Inflammatory macrophage treated with lipopolysaccharide for 4 hours (primary cell): ENCODE measurements around the gene NOTCH3.

Source experiments
- DNase-seq: peaks from one replicate; pipeline ENCODE4 v3.0.0-alpha.2; 2020

NOTCH3 gene

DNA sequence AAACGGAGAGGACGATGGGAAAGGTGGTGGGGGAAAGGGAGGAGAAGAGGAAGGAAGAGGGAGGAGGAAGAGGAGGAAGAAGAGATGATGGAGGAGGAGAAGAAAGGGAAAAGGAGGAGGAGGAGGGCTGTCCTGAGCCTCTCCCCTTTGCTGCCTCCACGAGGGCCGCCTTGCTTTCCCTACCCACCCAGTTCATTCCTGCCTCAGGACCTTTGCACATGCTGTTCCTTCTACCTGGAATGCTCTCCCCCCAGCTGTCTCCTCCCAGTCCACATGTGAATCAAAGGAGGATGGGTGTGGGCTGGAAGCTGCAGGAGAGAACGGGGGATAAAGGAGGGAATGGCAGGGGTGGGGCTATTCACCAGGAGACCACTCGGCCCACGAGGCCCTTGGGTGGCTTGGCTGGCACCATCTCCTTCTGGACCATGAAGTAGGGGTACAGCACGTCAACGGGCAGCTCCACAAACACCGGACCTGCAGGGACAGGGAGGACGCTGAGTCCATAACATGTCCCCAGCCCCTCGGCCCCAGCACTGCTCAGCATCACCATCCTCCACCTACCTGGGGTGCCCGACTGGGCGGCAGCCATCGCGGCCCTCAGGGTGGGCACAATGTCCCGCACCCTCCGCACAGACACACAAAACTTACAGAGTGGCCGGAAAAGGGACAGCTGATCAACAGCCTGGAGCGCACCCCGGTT lies 78.3 kb downstream of the NOTCH3 start:
- no peak for DNase-seq

DNA sequence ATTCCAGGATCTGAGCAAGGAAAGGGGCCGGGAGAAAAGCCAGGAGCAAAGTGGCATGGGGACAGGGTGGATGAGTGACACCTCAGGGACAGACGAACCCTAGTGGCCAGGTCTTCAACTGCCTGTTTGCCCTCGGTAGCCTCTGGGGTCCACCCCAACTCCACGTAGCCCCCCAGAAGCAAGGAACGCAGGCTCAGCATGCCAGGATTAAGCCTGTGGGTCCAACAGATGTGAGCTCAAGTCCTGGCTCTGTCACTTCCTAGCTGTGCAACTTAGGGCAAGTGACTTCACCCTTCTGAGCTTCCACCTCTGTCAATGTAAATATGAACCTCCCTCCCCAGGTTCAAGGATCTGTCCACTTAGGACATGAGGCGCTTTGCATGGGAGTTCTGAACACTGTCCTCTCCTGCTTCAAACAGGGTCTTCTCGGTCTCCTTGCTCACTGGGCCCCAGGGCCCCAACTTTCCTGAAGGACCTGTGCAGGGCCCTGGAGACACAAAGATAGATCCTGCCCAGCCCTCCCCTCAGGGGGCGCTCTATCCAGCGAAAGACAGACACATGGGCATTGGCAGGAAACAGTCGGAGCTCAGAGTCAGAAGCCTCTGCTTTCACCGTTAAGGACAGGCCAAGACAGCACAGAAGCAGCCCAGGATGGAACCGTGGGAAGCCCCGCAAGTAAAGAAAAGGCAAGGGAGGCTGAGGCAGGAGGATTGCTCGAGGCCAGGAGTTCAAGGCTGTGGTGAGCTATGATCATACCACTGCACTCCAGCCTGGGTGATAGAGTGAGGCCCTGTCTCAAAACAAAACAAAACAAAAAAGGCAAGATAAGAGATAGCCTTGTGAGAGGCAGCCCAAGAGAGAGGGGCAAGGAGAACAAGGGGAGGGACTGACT lies 80.4 kb downstream of the NOTCH3 start:
- no peak for DNase-seq

DNA sequence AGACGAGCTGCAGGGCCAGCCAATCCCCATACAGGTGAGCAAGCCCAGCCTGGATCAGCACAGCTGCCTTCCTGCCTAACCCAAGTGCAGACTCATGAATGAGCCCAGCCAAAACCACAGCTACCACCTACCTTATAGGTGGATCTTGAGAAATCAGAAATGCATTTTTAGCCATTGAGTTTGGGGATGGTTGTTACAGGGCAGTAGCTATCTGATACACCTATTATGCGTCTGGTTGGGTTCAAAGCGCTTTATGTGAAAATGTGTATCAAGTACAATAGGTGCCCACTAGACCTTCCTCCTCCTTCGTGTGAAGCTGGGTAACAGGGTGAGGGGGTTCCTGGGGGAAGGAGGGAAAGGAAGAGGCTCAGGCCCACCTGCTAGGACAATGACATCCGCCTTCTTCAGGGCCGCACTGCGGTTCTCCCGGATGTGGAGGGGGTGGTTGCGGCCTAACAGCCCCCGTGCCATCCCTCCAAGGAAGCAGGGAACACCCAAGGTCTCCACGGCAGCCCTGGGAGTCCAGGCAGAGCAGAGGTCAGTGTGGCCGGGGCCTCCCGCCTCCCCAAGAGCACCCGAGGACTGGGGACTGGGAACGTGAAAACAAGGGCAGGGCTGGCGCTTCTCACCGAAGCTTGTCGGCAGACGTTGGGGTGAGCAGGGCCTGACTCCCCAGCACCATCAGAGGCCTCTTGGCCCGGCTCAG lies 81.9 kb downstream of the NOTCH3 start:
- no peak for DNase-seq

DNA sequence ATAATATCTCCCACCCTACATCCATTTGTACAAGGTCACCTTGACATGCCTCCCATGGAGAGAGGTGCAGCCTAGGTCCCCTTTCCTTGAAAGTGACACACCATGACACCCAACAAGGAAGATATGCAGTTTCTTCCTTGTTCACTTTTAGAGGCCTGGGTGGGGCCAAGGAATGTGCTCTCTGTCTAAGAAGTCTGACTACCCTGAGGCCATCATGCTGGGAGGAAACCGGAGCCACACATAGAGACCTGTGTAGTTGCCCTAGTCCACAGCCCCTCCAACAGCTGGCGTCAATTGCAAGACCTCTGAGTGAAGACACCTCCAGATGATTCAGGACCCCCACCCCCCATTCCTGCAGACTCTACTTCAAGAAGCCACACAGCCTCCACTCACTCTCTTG lies 82.5 kb downstream of the NOTCH3 start:
- DNase-seq: no peak

DNA sequence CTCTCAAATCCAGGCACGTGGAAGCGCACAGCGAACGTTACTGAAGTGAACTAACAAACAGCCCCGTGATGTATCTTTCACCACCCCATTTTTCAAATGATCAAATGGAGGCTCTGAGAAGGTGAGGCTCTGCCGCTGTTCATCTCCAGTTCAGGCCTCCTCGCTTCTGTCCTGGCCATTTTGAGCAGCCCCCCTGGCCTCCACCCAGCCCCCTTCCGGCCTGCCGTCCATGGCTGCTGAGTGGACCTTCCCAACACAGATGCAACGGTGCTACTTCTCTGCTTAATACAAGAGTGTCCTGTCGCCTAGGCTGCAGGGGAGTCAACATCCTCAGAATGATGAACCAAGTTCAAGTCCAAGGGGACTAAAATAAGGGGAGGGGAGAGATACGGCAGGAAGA lies 83.9 kb downstream of the NOTCH3 start:
- DNase-seq: no peak

DNA sequence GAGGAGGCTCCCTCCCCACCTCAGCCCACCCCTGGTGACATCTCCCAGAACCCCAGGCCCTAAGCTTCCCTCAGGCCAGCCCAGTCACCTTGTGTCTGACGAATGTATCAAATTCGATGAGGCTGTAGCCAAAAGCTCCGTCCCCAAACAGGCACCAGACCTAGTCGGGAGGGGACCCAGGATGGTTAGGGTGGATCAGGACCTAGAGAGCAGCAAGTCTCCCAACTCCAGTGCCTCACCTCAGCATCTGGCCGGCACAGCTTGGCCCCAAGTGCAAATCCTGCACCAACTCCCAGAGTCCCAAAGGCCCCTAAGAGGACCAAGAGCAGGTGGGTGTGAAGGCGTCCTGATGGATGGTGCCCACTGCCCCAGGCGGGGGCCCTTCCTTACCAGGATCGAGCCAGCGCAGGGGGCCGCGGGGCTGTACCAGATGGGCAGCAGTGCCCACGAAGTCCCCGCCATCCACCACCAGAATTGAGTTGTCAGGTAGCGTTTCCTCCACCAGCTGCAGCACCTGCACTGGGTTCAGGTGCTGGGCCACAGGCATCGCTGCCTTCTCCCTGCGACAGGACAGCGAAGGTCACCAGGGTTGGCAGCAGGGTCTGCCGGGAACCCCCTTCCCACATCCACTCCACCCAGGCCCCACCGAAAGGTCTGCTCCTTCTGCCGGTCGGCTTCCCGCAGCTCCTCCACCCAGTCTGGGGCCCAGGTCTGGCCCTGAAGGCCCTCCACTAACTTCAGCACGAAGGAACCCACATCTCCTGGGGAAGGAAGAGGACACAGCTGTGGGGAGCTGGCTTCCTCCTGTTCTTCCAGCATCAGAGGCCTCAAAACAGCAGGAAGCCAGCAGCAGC lies 84.8 kb downstream of the NOTCH3 start:
- DNase-seq: no peak

DNA sequence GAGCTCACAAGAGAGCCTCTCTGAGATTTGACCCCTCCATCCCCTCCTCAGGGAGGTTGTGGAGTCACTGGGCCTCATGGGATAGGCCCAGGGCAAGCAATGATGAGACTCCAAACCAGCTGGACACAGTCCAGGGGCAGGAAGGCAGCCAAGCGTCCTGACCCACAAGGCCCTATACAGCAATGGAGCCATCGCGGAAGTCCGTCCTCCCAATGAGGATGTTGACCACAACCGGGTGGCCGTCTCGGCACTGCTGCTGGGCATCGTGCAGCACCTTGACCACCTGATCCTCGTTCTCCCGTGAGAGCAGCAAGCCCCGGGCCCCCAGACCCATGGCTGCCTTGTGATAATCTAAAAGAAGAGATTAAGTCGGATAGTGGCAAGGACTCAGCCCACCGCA lies 85.7 kb downstream of the NOTCH3 start:
- no peak for DNase-seq

DNA sequence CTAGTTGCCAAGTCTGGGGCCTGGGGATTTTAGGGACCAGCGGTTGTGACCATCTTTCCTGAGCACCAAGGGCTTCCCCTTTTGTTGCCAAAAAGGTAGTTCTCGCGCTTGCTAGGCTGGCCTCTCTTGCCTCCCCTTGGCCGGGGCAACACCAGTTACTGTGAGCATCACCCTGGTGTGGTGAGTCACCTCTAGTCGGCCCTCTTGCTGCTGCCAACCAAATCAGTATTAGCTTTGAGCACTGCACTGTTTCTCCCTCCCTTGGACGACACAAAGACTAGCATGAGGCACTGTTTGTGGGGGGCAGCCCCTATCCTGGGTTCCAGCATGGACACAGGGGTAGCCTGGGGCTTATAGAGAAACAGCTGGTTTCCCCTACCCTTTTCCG lies 86.6 kb downstream of the NOTCH3 start:
- no peak for DNase-seq

DNA sequence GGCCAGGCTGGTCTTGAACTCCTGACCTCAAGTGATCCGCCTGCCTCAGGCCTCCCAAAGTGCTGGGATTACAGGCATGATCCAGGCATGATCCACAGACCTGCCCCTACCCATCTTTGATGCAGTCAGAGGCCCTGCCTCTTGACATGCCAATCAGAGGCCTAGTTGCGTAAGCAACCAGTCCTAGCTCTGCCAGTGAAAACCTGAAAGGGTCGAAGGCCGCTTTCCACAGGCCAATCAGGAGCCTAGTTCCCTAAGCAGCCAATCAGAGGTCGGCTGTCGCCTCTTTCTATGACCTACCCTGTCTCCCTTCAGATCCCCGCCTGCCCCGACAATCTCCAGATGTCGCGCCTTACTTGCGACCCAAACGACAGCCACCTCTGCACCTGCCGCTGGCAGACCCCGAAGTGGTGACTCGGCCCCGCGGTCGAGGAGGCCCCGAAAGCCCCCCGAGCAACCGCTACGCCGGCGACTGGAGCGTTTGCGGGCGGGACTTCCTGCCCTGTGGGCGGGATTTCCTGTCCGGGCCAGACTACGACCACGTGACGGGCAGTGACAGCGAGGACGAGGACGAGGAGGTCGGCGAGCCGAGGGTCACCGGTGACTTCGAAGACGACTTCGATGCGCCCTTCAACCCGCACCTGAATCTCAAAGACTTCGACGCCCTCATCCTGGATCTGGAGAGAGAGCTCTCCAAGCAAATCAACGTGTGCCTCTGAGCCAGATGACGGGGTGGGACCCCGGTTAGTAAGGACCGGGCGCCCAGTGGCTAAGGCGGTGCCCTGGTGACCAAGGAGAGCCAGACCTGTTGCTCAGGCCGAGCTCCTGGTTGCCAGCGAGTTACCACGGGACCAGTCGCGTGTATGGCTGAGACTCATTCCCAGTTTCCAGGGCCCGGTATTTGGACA lies 87.3 kb downstream of the NOTCH3 start:
- DNase-seq: no peak

DNA sequence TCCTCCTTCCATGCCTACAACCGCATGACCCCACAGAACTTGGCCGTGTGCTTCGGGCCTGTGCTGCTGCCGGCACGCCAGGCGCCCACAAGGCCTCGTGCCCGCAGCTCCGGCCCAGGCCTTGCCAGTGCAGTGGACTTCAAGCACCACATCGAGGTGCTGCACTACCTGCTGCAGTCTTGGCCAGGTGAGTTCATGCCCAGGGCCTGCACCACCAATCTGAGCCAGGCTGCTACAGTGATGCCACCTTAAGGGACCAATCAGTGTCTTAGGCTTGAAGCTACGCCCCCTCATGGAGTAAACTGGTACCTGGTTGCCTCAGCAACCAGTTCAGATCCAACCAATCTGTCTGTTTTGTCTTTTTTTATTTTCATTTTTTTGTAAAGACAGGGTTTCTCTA lies 88.4 kb downstream of the NOTCH3 start:
- no peak for DNase-seq

DNA sequence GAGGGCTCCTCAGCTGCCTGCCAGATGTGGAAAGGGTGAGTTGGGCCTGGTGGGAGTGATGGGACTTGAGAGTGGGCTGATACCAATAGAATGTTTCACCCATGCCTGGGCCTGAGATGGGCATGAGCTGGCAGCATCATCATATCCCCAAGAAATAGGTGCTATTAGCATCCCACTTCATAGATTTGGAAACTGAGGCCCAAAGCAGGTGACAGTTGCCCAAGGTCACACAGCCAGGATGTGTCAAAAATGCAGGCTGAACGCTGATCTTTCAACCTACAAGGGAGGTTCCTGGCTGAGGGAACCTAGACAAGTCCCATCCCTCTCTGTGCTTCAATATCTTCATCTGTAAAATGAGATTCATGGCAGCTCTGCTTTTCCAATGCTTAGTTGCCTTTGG lies 89.0 kb downstream of the NOTCH3 start:
- no peak for DNase-seq

DNA sequence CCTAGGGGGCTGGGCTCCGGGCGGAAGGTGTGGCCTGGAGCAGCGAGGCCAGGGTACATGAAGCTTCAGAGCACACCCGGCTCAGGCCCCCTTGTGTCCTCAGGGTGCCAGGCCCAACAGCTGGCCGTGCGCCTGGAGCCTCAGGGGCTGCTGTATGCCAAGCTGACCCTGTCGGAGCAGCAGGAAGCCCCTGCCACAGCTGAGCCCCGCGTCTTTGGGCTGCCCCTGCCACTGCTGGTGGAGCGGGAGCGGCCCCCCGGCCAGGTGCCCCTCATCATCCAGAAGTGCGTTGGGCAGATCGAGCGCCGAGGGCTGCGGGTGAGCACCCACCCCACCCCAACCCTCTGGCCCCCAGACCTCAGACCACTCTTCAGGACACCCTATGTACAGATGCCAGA lies 90.4 kb downstream of the NOTCH3 start:
- DNase-seq: no peak

DNA sequence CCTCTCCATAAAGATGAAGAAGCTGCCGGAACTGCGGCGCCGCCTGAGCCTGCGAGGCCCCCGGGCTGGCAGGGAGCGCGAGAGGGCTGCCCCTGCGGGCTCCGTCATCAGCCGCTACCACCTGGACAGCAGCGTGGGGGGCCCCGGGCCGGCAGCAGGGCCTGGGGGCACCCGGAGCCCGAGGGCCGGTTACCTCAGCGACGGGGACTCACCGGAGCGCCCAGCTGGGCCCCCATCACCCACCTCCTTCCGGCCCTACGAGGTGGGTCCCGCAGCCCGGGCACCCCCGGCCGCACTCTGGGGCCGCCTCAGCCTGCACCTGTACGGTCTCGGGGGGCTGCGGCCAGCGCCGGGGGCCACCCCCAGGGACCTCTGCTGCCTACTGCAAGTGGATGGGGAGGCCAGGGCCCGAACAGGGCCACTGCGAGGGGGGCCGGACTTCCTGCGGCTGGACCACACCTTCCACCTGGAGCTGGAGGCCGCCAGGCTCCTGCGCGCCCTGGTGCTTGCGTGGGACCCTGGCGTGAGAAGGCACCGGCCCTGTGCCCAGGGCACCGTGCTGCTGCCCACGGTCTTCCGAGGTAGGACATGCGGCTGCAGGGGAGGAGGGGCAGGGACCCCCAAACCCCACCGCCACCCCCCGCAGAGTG lies 90.9 kb downstream of the NOTCH3 start:
- no peak for DNase-seq
